GM18526 (cell line): ENCODE data around the gene MTR.

ENCODE experiments used
- POLR2A ChIP-seq: IDR thresholded peaks from 3 replicates; pipeline ENCODE4 v1.6.1; 2011; ENCODE audit not compliant: insufficient read length; ENCODE audit errors: extremely low read depth

The MTR gene

GRCh38 chr1:236841341-236841740 lies 46.2 kb downstream of the MTR start:
- TF ChIP-seq POLR2A, result no peak

DNA sequence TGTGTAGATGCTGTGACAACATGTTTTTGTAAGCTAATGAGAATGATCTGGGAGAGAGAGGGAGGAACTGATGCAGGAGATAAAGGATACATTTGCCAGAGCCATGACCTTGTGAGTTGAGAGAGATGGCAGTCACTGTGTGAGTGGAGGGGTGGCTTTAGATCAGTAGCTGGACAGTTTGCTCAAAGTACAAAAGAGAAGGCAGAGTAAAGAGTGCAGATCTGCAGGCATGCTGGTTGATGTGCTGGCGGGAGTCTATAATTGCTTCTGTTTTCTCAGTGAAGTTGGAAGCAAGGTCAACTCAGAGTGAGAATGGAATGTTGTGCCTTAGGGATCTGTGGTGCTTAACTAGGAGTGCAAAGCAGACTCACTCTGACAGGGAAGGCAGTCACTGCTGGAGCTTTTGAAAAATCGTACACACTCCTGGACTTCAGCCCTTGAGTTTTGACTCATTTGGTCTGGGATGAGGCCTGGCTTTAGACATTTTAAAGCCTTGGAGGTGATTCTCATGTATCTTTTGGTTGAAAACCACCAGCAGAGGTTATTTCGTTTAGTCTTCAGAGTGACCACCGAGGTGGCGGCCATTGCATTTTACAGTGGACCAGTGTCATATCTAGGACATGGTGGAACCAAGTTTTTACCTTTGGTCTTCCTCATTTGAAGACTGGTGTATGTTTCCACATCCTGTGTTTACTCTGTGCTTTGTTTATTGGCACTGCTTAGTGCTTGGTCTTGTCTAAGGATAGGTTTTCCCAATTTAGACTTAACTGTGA lies 49.6 kb downstream of the MTR start:
- TF ChIP-seq POLR2A, result no peak

GRCh38 chr1:236845830-236846229 lies 50.7 kb downstream of the MTR start:
- no peak for TF ChIP-seq POLR2A

DNA sequence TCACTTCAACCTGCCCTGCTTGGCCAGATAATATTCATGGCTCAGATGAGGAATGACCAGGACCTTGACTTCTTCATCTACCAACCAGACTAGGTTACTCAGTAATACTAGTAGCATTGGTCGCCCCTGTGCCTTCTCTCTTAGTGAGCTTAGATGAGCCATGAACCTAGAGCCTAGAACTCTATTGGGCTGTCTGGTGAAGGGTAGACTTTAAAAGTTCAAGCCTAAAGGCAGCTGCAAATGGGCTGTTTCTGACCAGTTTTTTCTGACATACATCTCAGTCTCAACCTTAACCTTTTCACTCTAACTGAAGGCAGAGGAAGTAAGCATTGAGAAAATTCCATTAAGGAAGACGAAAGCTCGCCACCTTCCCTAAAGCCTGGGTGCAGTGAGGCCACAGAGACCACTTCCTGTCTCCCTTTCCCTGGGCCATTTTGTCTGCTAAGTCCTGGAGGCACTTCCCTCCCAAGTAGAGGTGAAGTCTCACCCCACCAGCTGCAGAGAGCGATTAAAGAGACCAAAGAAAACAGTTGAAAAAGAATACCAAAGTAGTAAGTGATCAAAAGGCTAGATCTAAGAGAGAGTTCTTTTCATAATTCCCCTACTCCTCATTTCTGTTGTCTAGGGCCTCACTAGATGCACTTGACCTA lies 53.3 kb downstream of the MTR start:
- no peak for TF ChIP-seq POLR2A

DNA sequence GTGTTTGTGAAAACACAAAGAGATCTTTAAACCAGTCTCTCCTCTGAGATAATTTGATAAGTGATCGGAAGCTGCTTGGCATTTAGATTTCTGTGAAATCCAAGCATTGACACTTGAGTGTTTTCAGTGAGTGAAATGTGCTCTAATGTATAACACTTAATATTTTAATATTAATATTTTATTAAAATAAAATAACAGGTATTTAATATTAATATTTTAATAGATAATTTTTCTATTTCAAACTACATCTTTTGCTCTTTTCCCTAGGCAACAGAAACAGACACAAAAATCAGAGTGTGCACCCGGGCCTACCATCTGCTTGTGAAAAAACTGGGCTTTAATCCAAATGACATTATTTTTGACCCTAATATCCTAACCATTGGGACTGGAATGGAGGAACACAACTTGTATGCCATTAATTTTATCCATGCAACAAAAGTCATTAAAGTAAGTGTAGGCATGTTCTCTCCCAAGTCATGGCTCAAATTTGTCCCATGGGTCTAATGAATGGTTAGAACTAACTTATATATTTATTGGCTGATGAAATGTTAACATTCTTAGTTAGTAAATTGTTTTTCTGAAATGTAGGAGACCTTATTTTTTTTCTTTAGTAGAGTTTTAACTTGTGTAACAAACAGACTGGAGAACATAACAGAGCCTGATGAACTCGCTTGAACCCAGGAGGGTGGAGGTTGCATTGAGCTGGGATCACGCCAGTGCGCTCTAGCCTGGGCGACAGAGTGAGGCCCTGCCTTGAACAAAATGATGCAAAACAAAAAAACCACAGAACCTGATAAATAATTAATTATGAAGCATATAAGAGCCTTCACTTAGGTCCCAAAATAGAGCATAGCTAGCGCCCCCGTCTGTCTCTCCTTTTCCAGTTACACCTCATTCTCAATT lies 55.2 kb downstream of the MTR start:
- TF ChIP-seq POLR2A, result no peak

GRCh38 chr1:236851871-236852270 lies 56.8 kb downstream of the MTR start:
- TF ChIP-seq POLR2A, result no peak

DNA sequence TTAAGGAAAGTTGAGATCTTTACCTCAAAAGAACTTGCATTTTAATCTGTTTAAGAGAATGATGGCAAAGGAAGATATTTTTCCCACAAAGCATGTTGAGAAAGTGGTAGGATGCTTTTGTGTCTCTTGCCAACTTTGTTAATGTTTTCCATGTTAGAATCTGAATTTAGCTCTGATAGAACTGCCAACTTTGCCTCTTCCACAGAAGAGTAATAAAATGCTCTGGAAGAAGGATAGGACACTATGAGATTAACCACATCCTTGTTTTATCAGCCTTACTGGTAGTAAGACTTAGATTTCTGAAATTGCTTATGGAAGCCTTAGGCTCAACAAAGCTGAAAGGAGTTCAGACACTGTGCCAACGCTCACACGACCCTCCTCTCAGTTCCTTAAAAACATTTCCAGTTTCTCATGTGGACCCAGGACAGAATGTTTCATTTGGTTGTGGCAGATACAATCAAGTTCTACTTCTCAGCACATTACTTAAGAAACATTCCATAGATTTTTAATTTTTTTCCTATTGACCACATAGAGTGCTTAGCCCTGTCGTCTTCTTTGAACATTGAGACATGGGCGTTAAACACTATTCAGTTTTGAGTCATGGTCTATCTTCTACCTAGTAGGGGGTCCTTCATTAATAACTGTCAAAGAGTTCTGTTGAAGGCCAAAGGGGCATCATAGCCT lies 59.0 kb downstream of the MTR start:
- TF ChIP-seq POLR2A, result no peak

- no peak for TF ChIP-seq POLR2A
Measured at GRCh38 chr1:236854605-236854983, 59.5 kb downstream of the MTR start.

DNA sequence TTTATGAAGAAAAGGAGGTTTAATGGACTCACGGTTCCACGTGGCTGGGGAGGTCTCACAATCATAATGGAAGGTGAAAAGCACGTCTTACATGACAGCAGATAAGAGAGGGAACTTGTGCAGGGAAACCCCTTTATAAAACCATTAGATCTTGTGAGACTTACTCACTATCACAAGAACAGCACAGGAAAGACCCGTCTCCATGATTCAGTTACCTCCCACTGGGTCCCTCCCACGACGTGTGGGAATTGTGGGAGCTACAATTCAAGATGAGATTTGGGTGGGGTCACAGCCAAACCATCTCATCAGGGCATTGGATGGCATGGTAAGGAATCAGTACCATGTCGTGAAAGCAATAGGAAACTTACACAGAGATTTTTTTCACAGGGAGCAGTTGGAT lies 63.1 kb downstream of the MTR start:
- no peak for TF ChIP-seq POLR2A

GRCh38 chr1:236860101-236860500 lies 65.0 kb downstream of the MTR start:
- TF ChIP-seq POLR2A, result no peak

GRCh38 chr1:236860674-236861073 lies 65.6 kb downstream of the MTR start:
- no peak for TF ChIP-seq POLR2A

- TF ChIP-seq POLR2A, result no peak
Measured at GRCh38 chr1:236861560-236862218, 66.6 kb downstream of the MTR start.

DNA sequence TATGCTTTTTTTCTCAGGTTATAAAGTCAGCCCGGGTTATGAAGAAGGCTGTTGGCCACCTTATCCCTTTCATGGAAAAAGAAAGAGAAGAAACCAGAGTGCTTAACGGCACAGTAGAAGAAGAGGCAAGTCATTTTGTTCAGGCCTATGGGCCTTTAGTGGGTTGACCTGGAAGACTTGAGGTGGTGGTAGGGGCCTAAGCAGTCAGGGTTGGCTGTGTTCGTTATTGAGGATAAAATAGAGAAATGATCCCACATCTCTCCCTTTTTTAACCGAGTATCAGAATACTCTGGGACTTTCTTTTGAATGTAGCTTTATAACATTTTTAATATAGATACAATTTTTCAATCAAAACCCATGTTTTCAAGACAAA lies 67.1 kb downstream of the MTR start:
- TF ChIP-seq POLR2A, result no peak

- no peak for TF ChIP-seq POLR2A
Measured at GRCh38 chr1:236862615-236863211, 67.6 kb downstream of the MTR start.

GRCh38 chr1:236864211-236864610 lies 69.1 kb downstream of the MTR start:
- no peak for TF ChIP-seq POLR2A
